DOHH2 (cell line): ENCODE measurements around the gene RIPPLY1.

Experiments used
- H3F3A ChIP-seq: fragments of 200-600 bp; sonication (generic), shearing (Covaris generic); 2 replicates; pipeline ENCODE4 v1.6.0; 2016; ENCODE audit warnings: antibody characterized with exemption, mild to moderate bottlenecking; ENCODE audit not compliant: control insufficient read depth, insufficient read depth
- H3K27ac ChIP-seq: fragments of 200-600 bp; sonication (generic); 2 replicates; pipeline ENCODE4 v1.5.1; 2014; ENCODE audit warnings: low read depth, mild to moderate bottlenecking, low read length, moderate library complexity
- H3K27me3 ChIP-seq: fragments of 200-600 bp; sonication (generic); 2 replicates; pipeline ENCODE4 v1.6.1; 2014; ENCODE audit warnings: mild to moderate bottlenecking, low read length, mixed read lengths; ENCODE audit not compliant: control insufficient read depth
- H3K36me3 ChIP-seq: fragments of 200-600 bp; sonication (generic); 2 replicates; pipeline ENCODE4 v1.6.1; 2014; ENCODE audit warnings: mild to moderate bottlenecking, low read length, moderate library complexity, mixed read lengths; ENCODE audit not compliant: control insufficient read depth
- H3K4me1 ChIP-seq: fragments of 200-600 bp; sonication (generic); 2 replicates; pipeline ENCODE4 v1.6.1; 2014; ENCODE audit warnings: mild to moderate bottlenecking, low read length, mixed read lengths; ENCODE audit not compliant: control insufficient read depth
- H3K4me2 ChIP-seq: fragments of 200-600 bp; sonication (generic); 2 replicates; pipeline ENCODE4 v1.6.0; 2014; ENCODE audit warnings: mild to moderate bottlenecking, low read length, moderate library complexity
- H3K4me3 ChIP-seq: fragments of 200-600 bp; sonication (generic); 2 replicates; pipeline ENCODE4 v1.5.1; 2014; ENCODE audit warnings: mild to moderate bottlenecking, low read length, mixed read lengths
- H3K79me2 ChIP-seq: fragments of 200-600 bp; sonication (generic); 2 replicates; pipeline ENCODE4 v1.6.1; 2014; ENCODE audit warnings: mild to moderate bottlenecking, low read length, mixed read lengths; ENCODE audit not compliant: control insufficient read depth
- H3K9me2 ChIP-seq: fragments of 200-600 bp; sonication (generic); replicated peaks from 2 replicates; pipeline ENCODE4 v1.6.1; 2014; ENCODE audit warnings: mild to moderate bottlenecking, low read length, mixed read lengths; ENCODE audit not compliant: control insufficient read depth
- H3K9me3 ChIP-seq: fragments of 200-600 bp; sonication (generic); 2 replicates; pipeline ENCODE4 v1.6.1; 2014; ENCODE audit warnings: antibody characterized with exemption, low read length, mixed read lengths; ENCODE audit not compliant: control insufficient read depth, insufficient read depth
- H4K20me1 ChIP-seq: fragments of 200-600 bp; sonication (generic); 2 replicates; pipeline ENCODE4 v1.6.0; 2014; ENCODE audit warnings: low read depth, mild to moderate bottlenecking, antibody characterized with exemption, low read length, moderate library complexity; ENCODE audit not compliant: control insufficient read depth, insufficient read depth
- CTCF ChIP-seq: fragments of 200-600 bp; sonication (generic); IDR thresholded peaks from one replicate; pipeline ENCODE4 v1.5.1; 2014; ENCODE audit warnings: antibody characterized with exemption, mild to moderate bottlenecking, low read depth, low read length; ENCODE audit not compliant: poor library complexity, severe bottlenecking
- EZH2phosphoT487 ChIP-seq: fragments of 200-600 bp; sonication (generic); IDR thresholded peaks from 2 replicates; pipeline ENCODE4 v1.6.1; 2017; ENCODE audit warnings: borderline replicate concordance, mild to moderate bottlenecking, antibody characterized with exemption, low read length, moderate library complexity, mixed read lengths

RIPPLY1 gene

GRCh38 chrX:106932492-106932923 lies 29.4 kb upstream of the RIPPLY1 start:
- no peaks in the 10 kb centered on the region for H3F3A ChIP-seq
- TF ChIP-seq CTCF (no peak), EZH2phosphoT487 (no peak)
- no peaks in the 10 kb centered on the region for H3K9me3 ChIP-seq
- no peaks in the 10 kb centered on the region for H3K79me2 ChIP-seq
- no peak overlapping the region for H3K4me2 ChIP-seq
- no peaks in the 10 kb centered on the region for H3K36me3 ChIP-seq
- no peaks in the 10 kb centered on the region for H3K4me1 ChIP-seq
- H3K27ac ChIP-seq, result no peak overlapping the region
- H3K27me3 ChIP-seq, result no peaks in the 10 kb centered on the region
- no peaks in the 10 kb centered on the region for H3K9me2 ChIP-seq
- no peak overlapping the region for H3K4me3 ChIP-seq
- H4K20me1 ChIP-seq, result no peaks in the 10 kb centered on the region

GRCh38 chrX:106931831-106932491 lies 28.8 kb upstream of the RIPPLY1 start:
- H3K27ac ChIP-seq, result no peak overlapping the region
- no peak overlapping the region for H3K4me3 ChIP-seq
- no peaks in the 10 kb centered on the region for H3K9me3 ChIP-seq
- no peaks in the 10 kb centered on the region for H3K9me2 ChIP-seq
- H3K4me1 ChIP-seq, result no peaks in the 10 kb centered on the region
- TF ChIP-seq EZH2phosphoT487 (no peak), CTCF (no peak)
- H3K79me2 ChIP-seq, result no peaks in the 10 kb centered on the region
- H3K27me3 ChIP-seq, result no peaks in the 10 kb centered on the region
- H3K4me2 ChIP-seq, result no peak overlapping the region
- no peaks in the 10 kb centered on the region for H4K20me1 ChIP-seq
- no peaks in the 10 kb centered on the region for H3F3A ChIP-seq
- no peaks in the 10 kb centered on the region for H3K36me3 ChIP-seq

GRCh38 chrX:106928227-106928626 lies 25.1 kb upstream of the RIPPLY1 start:
- H3K36me3 ChIP-seq, result no peaks in the 10 kb centered on the region
- no peaks in the 10 kb centered on the region for H3K79me2 ChIP-seq
- no peaks in the 10 kb centered on the region for H3F3A ChIP-seq
- no peaks in the 10 kb centered on the region for H3K9me3 ChIP-seq
- no peak overlapping the region for H3K4me2 ChIP-seq
- no peaks in the 10 kb centered on the region for H3K9me2 ChIP-seq
- no peak overlapping the region for H3K27ac ChIP-seq
- H4K20me1 ChIP-seq, result no peaks in the 10 kb centered on the region
- no peaks in the 10 kb centered on the region for H3K4me1 ChIP-seq
- H3K27me3 ChIP-seq, result no peaks in the 10 kb centered on the region
- no peak overlapping the region for H3K4me3 ChIP-seq
- TF ChIP-seq CTCF (no peak), EZH2phosphoT487 (no peak)
